ENCODE measurements around the gene DUSP22.

Gene DUSP22

GRCh38 chr6:287489-287860 lies 4.8 kb upstream of the DUSP22 start:
- Mint-ChIP-seq H3K27ac (no peak overlapping the region), H3K36me3 (peaks cover 2% of the 10 kb centered on the region), H3K9me3 (no peaks in the 10 kb centered on the region), H3K4me3 (no peak overlapping the region), H3K4me1 (peaks cover 62% of the 10 kb centered on the region), H3K27me3 (no peaks in the 10 kb centered on the region)

- peaks cover 66% of the 10 kb centered on the region for H3K4me1 Mint-ChIP-seq
- no peaks in the 10 kb centered on the region for H3K36me3 Mint-ChIP-seq
- no peaks in the 10 kb centered on the region for H3K9me3 Mint-ChIP-seq
- no peaks in the 10 kb centered on the region for H3K27me3 Mint-ChIP-seq
- no peak overlapping the region for H3K4me3 Mint-ChIP-seq
- no peak overlapping the region for H3K27ac Mint-ChIP-seq
Observed at GRCh38 chr6:288866-289265, 3.4 kb upstream of the DUSP22 start.

GRCh38 chr6:290111-290922 lies 2.0 kb upstream of the DUSP22 start:
- peaks cover 69% of the 10 kb centered on the region for H3K4me1 Mint-ChIP-seq
- no peaks in the 10 kb centered on the region for H3K36me3 Mint-ChIP-seq
- peak overlapping the region; percentile 17 for H3K4me3 Mint-ChIP-seq
- no peaks in the 10 kb centered on the region for H3K27me3 Mint-ChIP-seq
- H3K27ac Mint-ChIP-seq = peak overlapping the region; percentile 25
- no peaks in the 10 kb centered on the region for H3K9me3 Mint-ChIP-seq

- Mint-ChIP-seq H3K27ac (peak overlapping the region; percentile 74), H3K27me3 (no peaks in the 10 kb centered on the region), H3K36me3 (no peaks in the 10 kb centered on the region), H3K4me1 (peaks cover 70% of the 10 kb centered on the region), H3K9me3 (no peaks in the 10 kb centered on the region), H3K4me3 (peak overlapping the region; percentile 84)
Observed at GRCh38 chr6:291204-291696, 1.0 kb upstream of the DUSP22 start.

GRCh38 chr6:292506-293192 lies 362 bp downstream of the DUSP22 start:
- peaks cover 71% of the 10 kb centered on the region for H3K4me1 Mint-ChIP-seq
- H3K27me3 Mint-ChIP-seq = no peaks in the 10 kb centered on the region
- peak overlapping the region; percentile 97 for H3K27ac Mint-ChIP-seq
- H3K4me3 Mint-ChIP-seq = peak overlapping the region; percentile 94
- H3K36me3 Mint-ChIP-seq = no peaks in the 10 kb centered on the region
- no peaks in the 10 kb centered on the region for H3K9me3 Mint-ChIP-seq

- no peaks in the 10 kb centered on the region for H3K27me3 Mint-ChIP-seq
- no peaks in the 10 kb centered on the region for H3K36me3 Mint-ChIP-seq
- peaks cover 72% of the 10 kb centered on the region for H3K4me1 Mint-ChIP-seq
- H3K9me3 Mint-ChIP-seq = no peaks in the 10 kb centered on the region
- peak overlapping the region; percentile 97 for H3K27ac Mint-ChIP-seq
- peak overlapping the region; percentile 94 for H3K4me3 Mint-ChIP-seq
Observed at GRCh38 chr6:293193-294174, 1.2 kb downstream of the DUSP22 start.

- Mint-ChIP-seq H3K9me3 (no peaks in the 10 kb centered on the region), H3K4me3 (peak overlapping the region; percentile 0), H3K4me1 (peaks cover 61% of the 10 kb centered on the region), H3K27me3 (no peaks in the 10 kb centered on the region), H3K27ac (no peak overlapping the region), H3K36me3 (no peaks in the 10 kb centered on the region)
Observed at GRCh38 chr6:294656-295565, 2.6 kb downstream of the DUSP22 start.

- no peaks in the 10 kb centered on the region for H3K36me3 Mint-ChIP-seq
- H3K27ac Mint-ChIP-seq = no peak overlapping the region
- H3K9me3 Mint-ChIP-seq = no peaks in the 10 kb centered on the region
- peak overlapping the region; percentile 38 for H3K4me3 Mint-ChIP-seq
- peaks cover 48% of the 10 kb centered on the region for H3K4me1 Mint-ChIP-seq
- H3K27me3 Mint-ChIP-seq = no peaks in the 10 kb centered on the region
Observed at GRCh38 chr6:296151-297122, 4.2 kb downstream of the DUSP22 start.

- H3K27ac Mint-ChIP-seq = no peak overlapping the region
Observed at GRCh38 chr6:297571-298232, 5.4 kb downstream of the DUSP22 start.

GRCh38 chr6:298233-299103 lies 6.2 kb downstream of the DUSP22 start:
- H3K4me3 Mint-ChIP-seq = no peak overlapping the region
- H3K4me1 Mint-ChIP-seq = peaks cover 42% of the 10 kb centered on the region
- H3K9me3 Mint-ChIP-seq = no peaks in the 10 kb centered on the region
- no peaks in the 10 kb centered on the region for H3K36me3 Mint-ChIP-seq
- no peak overlapping the region for H3K27ac Mint-ChIP-seq
- H3K27me3 Mint-ChIP-seq = no peaks in the 10 kb centered on the region

More at GRCh38 chr6:297571-298232, 5.4 kb downstream of the DUSP22 start:
- H3K4me3 Mint-ChIP-seq = no peak overlapping the region
- no peaks in the 10 kb centered on the region for H3K36me3 Mint-ChIP-seq
- no peaks in the 10 kb centered on the region for H3K9me3 Mint-ChIP-seq
- peaks cover 46% of the 10 kb centered on the region for H3K4me1 Mint-ChIP-seq
- H3K27me3 Mint-ChIP-seq = no peaks in the 10 kb centered on the region

GRCh38 chr6:299104-299980 lies 7.1 kb downstream of the DUSP22 start:
- Mint-ChIP-seq H3K27ac (no peak overlapping the region), H3K36me3 (no peaks in the 10 kb centered on the region), H3K4me1 (peaks cover 35% of the 10 kb centered on the region), H3K4me3 (no peak overlapping the region), H3K27me3 (no peaks in the 10 kb centered on the region), H3K9me3 (no peaks in the 10 kb centered on the region)

- H3K27me3 Mint-ChIP-seq = no peaks in the 10 kb centered on the region
- H3K36me3 Mint-ChIP-seq = no peaks in the 10 kb centered on the region
- no peak overlapping the region for H3K27ac Mint-ChIP-seq
- no peaks in the 10 kb centered on the region for H3K9me3 Mint-ChIP-seq
- H3K4me1 Mint-ChIP-seq = peaks cover 33% of the 10 kb centered on the region
- no peak overlapping the region for H3K4me3 Mint-ChIP-seq
Observed at GRCh38 chr6:300026-300425, 7.7 kb downstream of the DUSP22 start.
